Measurements from ENCODE around the gene CIC. TPM values are rescaled to one million over a fixed set of nuclear protein-coding genes. Genes with fewer than 3 reads are reported as not detected.

CIC gene
- total RNA-seq, 4 donors from 2014 or later = 31.4 to 69.4 (median 49.0) TPM

GRCh38 chr19:42313096-42313839 is 44.2 kb downstream of the CIC start, which contains the start of gene TMEM145:
TMEM145 (plus strand) TSS chr19:42313309; CDS start chr19:42313377, 68 bp downstream.
- WGBS, 2 donors (ENCODE audit: low coverage in 1 of 2) = 0 to 3% methylated on average over 5 to 8 of the region's 67 CpGs
- H3K4me3 ChIP-seq = peak within 1 kb of the TSS; percentile 19 to 55
- no peaks in the 10 kb centered on the region for H3K9me3 ChIP-seq
- H3K27me3 ChIP-seq = peaks cover 51% of the 10 kb centered on the region
- no peak within 1 kb of the TSS for H3K27ac ChIP-seq
- no peak for TF ChIP-seq POLR2AphosphoS5 (IDR thresholded peaks at IDR 0.05)
- TF ChIP-seq POLR2A (IDR thresholded peaks at IDR 0.05) = no peak
- TF ChIP-seq EP300 (IDR thresholded peaks at IDR 0.05) = no peak
- TF ChIP-seq, protein P1, sequence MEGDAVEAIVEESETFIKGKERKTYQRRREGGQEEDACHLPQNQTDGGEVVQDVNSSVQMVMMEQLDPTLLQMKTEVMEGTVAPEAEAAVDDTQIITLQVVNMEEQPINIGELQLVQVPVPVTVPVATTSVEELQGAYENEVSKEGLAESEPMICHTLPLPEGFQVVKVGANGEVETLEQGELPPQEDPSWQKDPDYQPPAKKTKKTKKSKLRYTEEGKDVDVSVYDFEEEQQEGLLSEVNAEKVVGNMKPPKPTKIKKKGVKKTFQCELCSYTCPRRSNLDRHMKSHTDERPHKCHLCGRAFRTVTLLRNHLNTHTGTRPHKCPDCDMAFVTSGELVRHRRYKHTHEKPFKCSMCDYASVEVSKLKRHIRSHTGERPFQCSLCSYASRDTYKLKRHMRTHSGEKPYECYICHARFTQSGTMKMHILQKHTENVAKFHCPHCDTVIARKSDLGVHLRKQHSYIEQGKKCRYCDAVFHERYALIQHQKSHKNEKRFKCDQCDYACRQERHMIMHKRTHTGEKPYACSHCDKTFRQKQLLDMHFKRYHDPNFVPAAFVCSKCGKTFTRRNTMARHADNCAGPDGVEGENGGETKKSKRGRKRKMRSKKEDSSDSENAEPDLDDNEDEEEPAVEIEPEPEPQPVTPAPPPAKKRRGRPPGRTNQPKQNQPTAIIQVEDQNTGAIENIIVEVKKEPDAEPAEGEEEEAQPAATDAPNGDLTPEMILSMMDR (IDR thresholded peaks at IDR 0.05) = peak in 1 of 4 experiments; percentile 44
- H3K36me3 ChIP-seq = no peaks in the 10 kb centered on the region
- H3K4me1 ChIP-seq = peaks cover 0 to 19% (median 10%) of the 10 kb centered on the region in 3 donors
- ATAC-seq = peak; percentile 77

- Histone ChIP-seq H3K36me3 (no peaks in the 10 kb centered on the region), H3K9me3 (no peaks in the 10 kb centered on the region), H3K4me3 (peak overlapping the region in 1 of 2 donors; percentile 55), H3K4me1 (peaks cover 0 to 19% (median 10%) of the 10 kb centered on the region in 3 donors), H3K27me3 (peaks cover 51% of the 10 kb centered on the region), H3K27ac (no peak overlapping the region)
- WGBS, 2 donors (ENCODE audit: low coverage in 1 of 2) = 11 to 40% methylated on average over 7 to 13 of the region's 26 CpGs
- ATAC-seq = no peak
- TF ChIP-seq POLR2A (IDR thresholded peaks at IDR 0.05) (no peak), POLR2AphosphoS5 (IDR thresholded peaks at IDR 0.05) (no peak), EP300 (IDR thresholded peaks at IDR 0.05) (no peak)
- TF ChIP-seq, protein P1 (IDR thresholded peaks at IDR 0.05) = no peak
Measured at GRCh38 chr19:42313840-42314755, 45.0 kb downstream of the CIC start.

- H3K9me3 ChIP-seq = no peaks in the 10 kb centered on the region
- H3K36me3 ChIP-seq = no peaks in the 10 kb centered on the region
- WGBS, 2 donors (ENCODE audit: low coverage in 1 of 2) = 36 to 80% methylated on average over 1 to 3 of the region's 5 CpGs
- H3K4me3 ChIP-seq = no peak overlapping the region
- ATAC-seq = no peak
- H3K27me3 ChIP-seq = peaks cover 51% of the 10 kb centered on the region
- TF ChIP-seq POLR2AphosphoS5 (IDR thresholded peaks at IDR 0.05) (no peak), POLR2A (IDR thresholded peaks at IDR 0.05) (no peak), EP300 (IDR thresholded peaks at IDR 0.05) (no peak)
- TF ChIP-seq, protein P1 (IDR thresholded peaks at IDR 0.05) = no peak
- H3K27ac ChIP-seq = no peak overlapping the region
- peaks cover 0 to 19% (median 10%) of the 10 kb centered on the region in 3 donors for H3K4me1 ChIP-seq
Measured at GRCh38 chr19:42315024-42315423, 46.0 kb downstream of the CIC start.

DNA sequence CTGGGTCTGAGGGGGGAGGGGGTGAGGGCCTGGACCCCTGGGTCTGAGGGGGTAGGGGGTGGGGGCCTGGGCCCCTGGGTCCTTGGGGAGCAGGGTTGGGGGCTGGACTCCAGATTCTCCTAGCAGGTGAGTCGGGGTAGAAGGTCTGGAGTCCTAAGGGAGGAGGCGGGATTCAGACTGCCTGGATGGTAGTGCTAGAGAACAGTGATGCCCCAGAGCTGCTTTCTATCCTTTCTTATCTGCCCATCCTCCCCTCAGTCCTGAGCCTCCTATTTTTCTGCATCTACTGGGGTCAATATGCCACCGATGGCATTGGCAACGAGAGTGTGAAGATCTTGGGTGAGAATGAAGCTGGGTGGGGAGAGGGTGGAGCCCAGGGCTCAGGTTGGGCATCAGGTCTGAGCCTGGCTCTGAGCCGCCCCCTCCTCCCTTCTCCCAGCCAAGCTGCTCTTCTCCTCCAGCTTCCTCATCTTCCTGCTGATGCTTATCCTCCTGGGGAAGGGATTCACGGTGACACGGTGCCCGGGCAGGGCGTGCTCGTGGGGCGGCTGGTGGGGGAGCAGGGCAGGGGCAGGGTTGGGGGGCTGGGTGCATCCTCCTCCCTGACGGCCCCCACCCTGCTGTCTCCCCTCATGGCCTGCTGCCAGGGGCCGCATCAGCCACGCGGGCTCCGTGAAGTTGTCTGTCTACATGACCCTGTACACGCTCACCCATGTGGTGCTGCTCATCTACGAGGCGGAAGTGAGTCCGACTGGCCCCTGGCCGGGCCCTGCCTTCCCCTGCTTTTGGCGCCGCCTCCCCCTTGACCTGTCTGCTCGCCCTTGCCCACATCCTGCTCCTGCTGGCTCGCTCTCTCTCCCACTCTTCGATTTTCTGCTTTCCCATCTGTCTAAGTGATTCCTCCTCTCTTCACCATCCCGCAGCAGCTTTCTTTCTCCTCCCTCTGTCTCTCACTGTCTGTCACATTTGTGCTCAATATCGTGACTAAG is 47.5 kb downstream of the CIC start:
- 32 to 34% methylated on average over 13 to 21 of the region's 28 CpGs for WGBS, 2 donors (ENCODE audit: low coverage in 1 of 2)
- no peak for ATAC-seq

More for the DNA sequence above, 47.5 kb downstream of the CIC start:
- H3K36me3 ChIP-seq = no peaks in the 10 kb centered on the region
- H3K27ac ChIP-seq = no peak overlapping the region
- H3K9me3 ChIP-seq = no peaks in the 10 kb centered on the region
- H3K27me3 ChIP-seq = peaks cover 41% of the 10 kb centered on the region
- H3K4me1 ChIP-seq = peaks cover 0 to 19% (median 10%) of the 10 kb centered on the region in 3 donors
- H3K4me3 ChIP-seq = no peak overlapping the region
- TF ChIP-seq, protein P1 (IDR thresholded peaks at IDR 0.05) = no peak
- no peak for TF ChIP-seq POLR2AphosphoS5 (IDR thresholded peaks at IDR 0.05)
- TF ChIP-seq POLR2A (IDR thresholded peaks at IDR 0.05) = no peak
- TF ChIP-seq EP300 (IDR thresholded peaks at IDR 0.05) = no peak
